Measurements from ENCODE around the gene ADORA1. TPM values are rescaled to one million over a fixed set of nuclear protein-coding genes. Genes with fewer than 3 reads are reported as not detected.

ADORA1 gene
- total RNA-seq, 1 donor from 2014 or later: not detected

DNA sequence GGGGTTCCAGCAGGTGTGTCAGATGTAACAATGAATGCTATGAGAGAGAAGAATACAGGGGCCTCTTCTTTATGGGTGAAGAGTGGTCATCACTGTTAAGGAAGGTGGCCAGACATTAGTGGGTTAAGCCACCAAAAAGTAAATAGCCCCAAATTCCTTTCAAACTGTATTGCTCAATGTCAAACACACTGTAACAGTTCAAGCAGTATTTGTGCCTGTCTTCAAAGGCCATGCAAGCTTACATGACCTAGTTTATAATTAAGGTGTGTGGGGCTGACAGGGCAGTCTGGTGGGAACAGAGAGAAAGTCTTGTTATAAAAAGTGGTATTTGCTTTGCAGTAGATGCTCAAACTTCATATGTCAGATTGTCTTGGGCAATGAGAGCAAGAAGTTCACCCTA is 83.5 kb downstream of the ADORA1 start:
- intact Hi-C loops (cut with micrococcal nuclease): no loop called here

DNA sequence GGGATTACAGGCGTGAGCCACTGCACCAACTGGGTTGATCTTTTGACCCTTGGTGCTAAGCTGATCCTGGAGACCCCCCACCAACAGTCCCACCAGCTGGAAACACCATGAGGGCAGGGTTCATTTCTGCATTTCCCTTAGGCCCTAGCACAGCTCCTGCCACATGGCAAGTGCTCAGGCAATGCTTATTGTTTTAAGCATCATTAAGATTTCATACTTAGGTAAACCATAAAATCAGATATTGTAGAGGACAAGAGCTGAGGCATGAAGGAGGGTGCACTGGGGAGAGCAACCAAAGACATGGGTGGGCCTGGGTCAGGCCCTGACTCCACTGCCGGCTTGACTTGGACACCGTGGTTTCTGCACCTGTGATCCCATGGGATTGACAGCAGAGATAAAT is 84.3 kb downstream of the ADORA1 start:
- intact Hi-C loops (cut with micrococcal nuclease): no loop called here

DNA sequence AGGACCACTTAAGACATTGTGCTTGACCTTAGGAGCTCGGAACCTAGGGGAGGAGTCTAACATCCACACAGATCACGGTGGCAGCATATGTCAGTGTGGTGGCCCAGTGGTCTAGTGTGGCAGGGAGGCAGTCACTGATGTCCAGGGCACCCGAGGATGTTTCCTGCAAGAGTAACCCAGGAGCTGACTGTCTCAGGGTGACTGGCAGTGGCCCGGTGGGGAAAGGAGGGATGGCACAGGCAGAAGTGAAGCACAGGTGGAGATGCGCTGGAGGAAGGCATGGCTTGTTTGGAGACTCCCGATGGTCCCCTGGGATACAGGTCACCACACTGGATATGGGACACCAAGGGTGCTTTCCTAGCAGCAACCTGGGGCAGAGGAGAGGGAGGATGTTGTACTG is 85.6 kb downstream of the ADORA1 start:
- intact Hi-C loops (cut with micrococcal nuclease): no loop called here

DNA sequence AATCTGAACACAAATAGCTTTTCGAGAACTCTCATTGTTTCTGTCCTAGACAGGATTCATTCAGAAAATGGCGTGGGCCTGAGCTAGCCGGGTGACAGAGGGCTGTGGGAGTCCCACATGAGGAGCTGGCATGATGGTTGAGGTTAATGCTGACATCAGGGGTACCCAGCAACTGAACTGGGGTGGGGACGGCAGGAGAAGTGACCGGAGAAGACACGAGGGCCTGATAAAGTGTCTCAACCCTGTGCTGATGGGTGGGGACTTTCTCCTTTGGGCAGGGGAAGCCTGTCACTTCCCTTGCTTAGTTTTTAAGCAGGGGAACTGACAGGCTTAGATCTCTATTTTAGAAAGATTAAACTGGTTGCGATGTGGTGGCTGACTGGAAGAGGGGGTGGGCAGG is 87.3 kb downstream of the ADORA1 start:
- intact Hi-C loops (cut with micrococcal nuclease): loop anchor here (5.0 kb wide), 1 partner anchor 98 kb away; no protein-coding TSS in a partner anchor

DNA sequence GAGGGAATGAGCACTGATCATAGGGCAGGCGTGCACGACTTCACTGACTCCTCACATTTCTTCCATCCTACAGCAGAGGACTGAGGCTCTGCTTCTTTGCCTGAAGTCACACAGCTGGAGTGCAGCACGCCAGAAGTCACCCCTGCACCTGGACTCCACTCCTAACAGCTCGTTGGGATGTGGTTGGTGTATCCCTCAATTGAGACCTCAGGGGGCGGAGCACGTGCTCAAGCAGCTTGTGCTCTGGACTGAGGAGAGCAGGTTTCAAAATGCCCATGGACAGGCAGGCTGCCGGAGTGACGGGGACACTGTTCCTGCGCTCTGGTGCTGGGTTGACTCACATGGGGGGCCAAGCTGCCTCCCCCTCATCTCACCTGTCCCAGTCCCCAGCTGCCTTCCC is 88.0 kb downstream of the ADORA1 start:
- intact Hi-C loops (cut with micrococcal nuclease): loop anchor here (5.0 kb wide), 1 partner anchor 98 kb away; no protein-coding TSS in a partner anchor

DNA sequence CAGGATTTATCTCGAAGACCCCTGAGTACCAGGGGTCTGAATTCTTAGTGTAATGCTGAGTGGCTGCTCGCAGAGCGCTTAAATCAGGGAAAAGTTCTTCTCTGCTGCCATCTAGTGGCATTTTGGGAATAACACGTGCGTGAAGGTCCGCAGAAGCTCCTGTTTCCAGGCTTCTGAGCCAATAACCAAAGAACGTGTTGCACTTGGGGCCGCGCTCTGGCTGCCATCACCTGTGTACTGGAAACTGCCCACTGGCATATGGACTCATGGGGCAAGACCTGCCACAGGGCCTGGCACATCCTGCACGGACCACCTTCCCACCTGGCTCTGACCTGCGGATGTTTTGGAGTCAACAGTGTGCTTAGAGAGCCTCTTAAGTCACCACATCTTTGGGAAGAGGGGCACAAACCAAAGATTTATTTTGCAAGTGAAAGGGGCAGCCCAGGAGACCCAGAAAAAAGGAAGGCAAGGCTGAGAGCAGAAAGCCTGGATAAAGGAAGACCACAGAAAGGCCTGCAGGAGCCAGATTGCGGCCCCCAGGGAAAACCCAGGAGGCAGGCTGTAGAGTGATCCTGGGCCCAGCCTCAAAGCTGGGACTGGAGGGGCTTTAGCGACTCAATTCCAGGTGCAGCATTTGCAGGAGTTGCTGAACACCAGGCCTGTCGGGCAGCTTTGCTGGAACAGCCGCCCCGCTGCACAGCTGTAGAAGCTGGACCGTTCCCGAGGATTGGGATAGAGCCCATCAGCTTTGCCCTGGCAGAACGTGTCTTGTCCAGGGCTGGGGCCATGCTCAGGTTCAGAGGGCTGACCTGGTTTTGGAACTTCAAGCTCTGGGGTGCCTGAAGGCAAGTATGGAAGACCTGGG is 89.0 kb downstream of the ADORA1 start:
- intact Hi-C loops (cut with micrococcal nuclease): loop anchor here (1.0 to 5.0 kb wide), 2 partner anchors 99 to 177 kb away; no protein-coding TSS in a partner anchor

Other genes starting within 250 kb of the ADORA1 start
- 15.1 and 16.7 TPM in 2 replicates for gene RABIF, start 238.6 kb upstream of the ADORA1 start, total RNA-seq
- 29.6 and 30.9 TPM in 2 replicates for gene KLHL12, start 200.5 kb upstream of the ADORA1 start, total RNA-seq
- gene ADIPOR1, start 169.4 kb upstream of the ADORA1 start, total RNA-seq: 65.3 and 68.3 TPM in 2 replicates
- gene CYB5R1, start 160.5 kb upstream of the ADORA1 start, total RNA-seq: 20.1 and 22.1 TPM in 2 replicates
- 64.8 and 69.5 TPM in 2 replicates for gene TMEM183A, start 120.4 kb upstream of the ADORA1 start, total RNA-seq
- 5.0 and 5.6 TPM in 2 replicates for gene PPFIA4, start 101.2 kb upstream of the ADORA1 start, total RNA-seq
- not detected in 2 replicates for gene MYOG, start 41.7 kb upstream of the ADORA1 start, total RNA-seq
- not detected in 2 replicates for gene MYBPH, start 48.1 kb downstream of the ADORA1 start, total RNA-seq
- not detected in 2 replicates for gene CHI3L1, start 59.0 kb downstream of the ADORA1 start, total RNA-seq
- gene CHIT1, start 101.9 kb downstream of the ADORA1 start, total RNA-seq: 0.18 and 0.41 TPM in 2 replicates
- gene BTG2, start 177.8 kb downstream of the ADORA1 start, total RNA-seq: 66.1 and 68.9 TPM in 2 replicates
- 0.07 TPM in 1 of 2 replicates, not detected in the other for gene FMOD, start 223.4 kb downstream of the ADORA1 start, total RNA-seq